Smooth muscle cell (in vitro differentiated cells): ENCODE data around the gene USP36. TPM values are rescaled to one million over a fixed set of nuclear protein-coding genes. Genes with fewer than 3 reads are reported as not detected.

Experiments used
- DNase-seq: peaks from one replicate; lab custom pipeline; 2025; ENCODE audit not compliant: unreplicated experiment; lab: John Stamatoyannopoulos, UW
- H2AFZ ChIP-seq: fragments of 200-600 bp; sonication (generic); 2 replicates; pipeline ENCODE4 v1.6.0; 2016; ENCODE audit warnings: antibody characterized with exemption, low read depth, mild to moderate bottlenecking
- H3F3A ChIP-seq: fragments of 200-600 bp; sonication (generic); 2 replicates; pipeline ENCODE4 v1.6.0; 2017; ENCODE audit warnings: antibody characterized with exemption, low read depth
- H3K27ac ChIP-seq: fragments of 200-600 bp; sonication (generic); 2 replicates; pipeline ENCODE4 v1.5.1; 2016; ENCODE audit warnings: low read depth, mild to moderate bottlenecking
- H3K27me3 ChIP-seq: fragments of 200-600 bp; sonication (generic); 2 replicates; pipeline ENCODE4 v1.6.1; 2016; ENCODE audit warnings: low read depth, mild to moderate bottlenecking
- H3K36me3 ChIP-seq: fragments of 200-600 bp; sonication (generic); 2 replicates; pipeline ENCODE4 v1.5.1; 2016; ENCODE audit warnings: low read depth
- H3K4me1 ChIP-seq: fragments of 200-600 bp; sonication (generic); 2 replicates; pipeline ENCODE4 v1.5.1; 2016; ENCODE audit warnings: low read depth
- H3K4me2 ChIP-seq: fragments of 200-600 bp; sonication (generic); 2 replicates; pipeline ENCODE4 v1.6.0; 2016; ENCODE audit warnings: mild to moderate bottlenecking
- H3K4me3 ChIP-seq: fragments of 200-600 bp; sonication (generic); 2 replicates; pipeline ENCODE4 v1.5.1; 2016; ENCODE audit warnings: mild to moderate bottlenecking
- H3K79me2 ChIP-seq: fragments of 200-600 bp; sonication (generic); 2 replicates; pipeline ENCODE4 v1.6.0; 2016; ENCODE audit warnings: low read depth, mild to moderate bottlenecking
- H3K9ac ChIP-seq: fragments of 200-600 bp; sonication (generic); 2 replicates; pipeline ENCODE4 v1.6.0; 2016; ENCODE audit warnings: low read depth
- H3K9me3 ChIP-seq: fragments of 200-600 bp; sonication (generic); replicated peaks from 2 replicates; pipeline ENCODE4 v1.5.1; 2016; ENCODE audit warnings: low read depth
- H4K20me1 ChIP-seq: fragments of 200-600 bp; sonication (generic); 2 replicates; pipeline ENCODE4 v1.6.0; 2016; ENCODE audit warnings: low read depth
- CTCF ChIP-seq: fragments of 200-600 bp; sonication (generic); IDR thresholded peaks from 2 replicates; pipeline ENCODE4 v1.5.1; 2017; ENCODE audit warnings: borderline replicate concordance, mild to moderate bottlenecking, antibody characterized with exemption; ENCODE audit not compliant: insufficient read depth, poor library complexity, severe bottlenecking
- WGBS: methylation state at CpG from one replicate; pipeline ENCODE4 v1.1.7; 2016; ENCODE audit warnings: low lambda C conversion rate; 5-methylcytosine and 5-hydroxymethylcytosine counted together
- polyA plus RNA-seq: library from polyadenylated mRNA; unstranded; fragments of >200 nt; fragmentation: Nextera tagmentation; extraction: Ambion mirVana; gene quantifications from 2 replicates; pipeline ENCODE4 v1.2.1, GENCODE V29; 2016
- total RNA-seq: library from RNA; depleted of rRNA; stranded (reverse); fragments of >200 nt; gene quantifications from 2 replicates; pipeline ENCODE4 v1.2.3, GENCODE V29; 2014

The USP36 gene
- total and polyA plus RNA-seq, 2 experiments from 2014 or later = 17.6 to 29.0 TPM

GRCh38 chr17:78774453-78774852 lies 66.2 kb downstream of the USP36 start:
- Histone ChIP-seq H3K4me2 (peak overlapping the region; percentile 22), H3K79me2 (peaks cover 83% of the 10 kb centered on the region), H3K4me3 (no peak overlapping the region), H3K27ac (no peak overlapping the region), H3K27me3 (no peaks in the 10 kb centered on the region), H3K9me3 (no peaks in the 10 kb centered on the region), H3F3A (peaks cover 8% of the 10 kb centered on the region), H3K36me3 (no peaks in the 10 kb centered on the region), H4K20me1 (peaks cover 92% of the 10 kb centered on the region), H3K9ac (no peak overlapping the region), H3K4me1 (no peaks in the 10 kb centered on the region), H2AFZ (no peak overlapping the region)
- no peak for DNase-seq
- 49% methylated on average over 2 of the region's 2 CpGs for WGBS
- no peak for TF ChIP-seq CTCF

GRCh38 chr17:78771758-78772382 lies 68.7 kb downstream of the USP36 start:
- Histone ChIP-seq H2AFZ (no peak overlapping the region), H3K4me1 (peaks cover 10% of the 10 kb centered on the region), H4K20me1 (peaks cover 95% of the 10 kb centered on the region), H3K4me3 (no peak overlapping the region), H3K4me2 (no peak overlapping the region), H3K9ac (no peak overlapping the region), H3K9me3 (no peaks in the 10 kb centered on the region), H3K36me3 (no peaks in the 10 kb centered on the region), H3K27ac (no peak overlapping the region), H3F3A (peaks cover 9% of the 10 kb centered on the region), H3K79me2 (peaks cover 83% of the 10 kb centered on the region), H3K27me3 (no peaks in the 10 kb centered on the region)
- no peak for TF ChIP-seq CTCF
- DNase-seq = no peak
- WGBS = 80% methylated on average over 6 of the region's 6 CpGs

- Histone ChIP-seq H4K20me1 (peaks cover 95% of the 10 kb centered on the region), H3K9ac (no peak overlapping the region), H3K4me3 (no peak overlapping the region), H2AFZ (no peak overlapping the region), H3F3A (peaks cover 3% of the 10 kb centered on the region), H3K36me3 (no peaks in the 10 kb centered on the region), H3K79me2 (peaks cover 83% of the 10 kb centered on the region), H3K27me3 (no peaks in the 10 kb centered on the region), H3K9me3 (no peaks in the 10 kb centered on the region), H3K27ac (no peak overlapping the region), H3K4me2 (no peak overlapping the region), H3K4me1 (peaks cover 16% of the 10 kb centered on the region)
- 98% methylated on average over 7 of the region's 7 CpGs for WGBS
- DNase-seq = no peak
- TF ChIP-seq CTCF = no peak
Measured at GRCh38 chr17:78769196-78769773, 71.3 kb downstream of the USP36 start.

GRCh38 chr17:78767806-78768205 lies 72.8 kb downstream of the USP36 start:
- Histone ChIP-seq H3K27me3 (no peaks in the 10 kb centered on the region), H4K20me1 (peaks cover 94% of the 10 kb centered on the region), H3K9ac (no peak overlapping the region), H3K36me3 (no peaks in the 10 kb centered on the region), H3K4me1 (peaks cover 16% of the 10 kb centered on the region), H3F3A (peaks cover 3% of the 10 kb centered on the region), H3K27ac (peak overlapping the region; percentile 89), H3K9me3 (no peaks in the 10 kb centered on the region), H3K79me2 (peaks cover 84% of the 10 kb centered on the region), H2AFZ (no peak overlapping the region), H3K4me2 (peak overlapping the region; percentile 40), H3K4me3 (no peak overlapping the region)
- TF ChIP-seq CTCF = no peak
- 78% methylated on average over 4 of the region's 4 CpGs for WGBS
- DNase-seq = no peak
